H4 (cell line): Measurements from ENCODE around the gene SGSH. TPM values are rescaled to one million over a fixed set of nuclear protein-coding genes. Genes with fewer than 3 reads are reported as not detected.
A peak's percentile ranks its signal among the peaks of the same experiment; 100 is the strongest.
"Not testable (repeated sequence)": the region's sequence is repeated elsewhere in the genome, so short reads cannot be mapped to it uniquely, and the experiment has no call there.

Source experiments
- DNase-seq: peaks from one replicate; pipeline ENCODE4 v3.0.0-alpha.2; 2015; ENCODE audit warnings: low spot score
- total RNA-seq: library from RNA; depleted of rRNA; stranded (reverse); fragments of >200 nt; shearing (Covaris generic); gene quantifications from 2 replicates; pipeline ENCODE4 v1.2.3, GENCODE V29; 2014

SGSH gene
- total RNA-seq, 1 experiment from 2014 or later: 12.3 TPM

DNA sequence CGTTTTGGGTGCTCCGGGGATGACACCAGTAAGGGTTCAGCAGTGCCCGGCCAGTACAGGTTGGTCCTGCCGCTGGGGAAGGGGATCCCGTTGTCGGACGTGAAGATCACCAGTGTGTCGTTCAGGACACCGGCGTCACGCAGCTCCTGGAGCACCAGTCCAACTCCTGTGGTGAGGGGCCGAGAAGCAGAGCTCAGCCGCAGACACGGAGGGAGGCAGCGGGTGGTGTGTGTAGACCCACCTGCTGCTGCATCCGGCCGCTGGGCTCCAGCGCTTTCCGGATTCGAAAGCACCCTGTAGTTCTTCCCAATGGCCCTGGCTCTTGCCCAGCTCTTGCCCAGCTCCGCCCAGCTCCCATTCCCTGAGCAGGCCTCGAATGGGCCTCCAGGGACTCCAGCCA, 8.0 kb downstream of the SGSH start:
- DNase-seq: no peak

DNA sequence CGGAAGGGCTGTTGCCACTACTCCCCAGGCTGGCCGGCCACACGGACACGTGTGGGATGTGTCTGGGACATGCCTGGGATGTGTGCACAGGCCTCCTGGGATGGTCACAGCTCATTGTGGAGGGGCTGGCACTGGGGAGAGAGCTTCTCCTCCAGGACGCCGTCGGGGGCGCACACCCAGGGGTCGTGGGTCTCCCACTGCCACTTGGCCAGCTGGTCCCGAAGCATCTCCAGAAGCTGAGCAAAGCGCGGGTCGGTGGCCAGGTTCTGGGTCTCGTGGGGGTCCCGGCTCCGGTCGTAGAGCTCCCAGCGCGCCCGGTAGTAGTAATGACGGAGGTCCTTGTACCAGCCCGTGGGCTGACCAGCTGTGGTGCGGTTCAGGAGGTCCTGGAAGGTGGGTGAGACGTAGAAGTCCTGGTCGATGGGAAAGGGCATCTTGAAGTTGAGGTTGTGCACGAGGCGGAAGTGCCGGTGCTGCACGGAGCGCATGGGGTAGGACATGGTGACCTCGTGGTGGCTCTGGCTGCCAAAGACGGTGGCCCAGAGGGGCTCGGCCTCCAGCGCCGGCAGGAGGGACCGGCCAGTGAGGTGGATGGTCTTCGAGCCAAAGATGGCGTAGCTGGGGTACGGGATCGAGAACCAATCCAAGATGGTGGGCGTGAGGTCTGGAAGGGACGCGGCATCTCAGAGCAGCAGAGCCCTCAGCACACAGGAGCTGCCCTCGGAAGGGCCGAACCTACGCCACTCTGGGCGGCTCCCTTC, 9.6 kb downstream of the SGSH start:
- no peak for DNase-seq

- DNase-seq: no peak
Observed at GRCh38 chr17:80209765-80210164, 10.4 kb downstream of the SGSH start.

GRCh38 chr17:80208050-80208449, 12.1 kb downstream of the SGSH start:
- no peak for DNase-seq

- DNase-seq: no peak
Observed at GRCh38 chr17:80205811-80206210, 14.3 kb downstream of the SGSH start.

DNA sequence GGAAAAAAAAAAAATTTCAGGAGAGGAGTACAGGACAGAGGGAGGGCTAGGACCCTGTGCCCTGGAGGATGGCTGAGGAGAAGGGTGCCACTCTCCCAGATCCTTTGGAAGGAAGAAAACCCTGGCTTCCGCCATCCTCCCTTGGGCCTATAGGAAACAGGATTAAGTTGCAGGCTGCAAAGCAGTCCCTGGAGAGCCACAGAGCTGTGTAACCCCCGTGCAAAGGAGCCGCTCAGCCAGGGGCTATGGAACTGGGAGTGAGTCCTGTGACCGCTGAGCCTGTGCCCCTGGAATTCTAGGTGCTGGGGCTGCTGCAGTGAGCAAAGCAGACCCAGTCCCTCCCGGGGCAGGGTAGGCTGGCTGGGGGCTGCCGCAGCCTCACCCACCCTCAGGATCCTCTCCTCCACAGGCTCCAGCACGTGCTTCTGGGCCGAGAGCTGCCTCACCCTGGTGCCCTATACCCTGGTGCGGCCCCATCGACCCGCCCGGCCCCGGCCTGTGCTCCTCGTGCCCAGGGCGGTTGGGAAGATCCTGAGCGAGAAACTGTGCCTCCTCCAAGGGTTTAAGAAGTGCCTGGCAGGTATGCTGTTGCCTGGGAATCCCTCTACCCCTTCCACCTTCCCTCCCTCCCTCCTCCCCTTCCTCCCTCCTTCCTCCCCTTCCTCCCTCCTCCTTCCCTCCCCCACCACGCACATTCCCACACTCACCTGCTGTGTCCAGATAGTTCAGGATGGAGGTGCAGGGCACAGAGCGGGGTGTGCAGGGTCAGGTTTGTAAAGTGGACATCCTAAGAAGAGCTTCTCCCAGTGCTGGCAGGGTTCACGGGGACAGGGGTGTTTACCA, 15.3 kb downstream of the SGSH start:
- no peak for DNase-seq

DNA sequence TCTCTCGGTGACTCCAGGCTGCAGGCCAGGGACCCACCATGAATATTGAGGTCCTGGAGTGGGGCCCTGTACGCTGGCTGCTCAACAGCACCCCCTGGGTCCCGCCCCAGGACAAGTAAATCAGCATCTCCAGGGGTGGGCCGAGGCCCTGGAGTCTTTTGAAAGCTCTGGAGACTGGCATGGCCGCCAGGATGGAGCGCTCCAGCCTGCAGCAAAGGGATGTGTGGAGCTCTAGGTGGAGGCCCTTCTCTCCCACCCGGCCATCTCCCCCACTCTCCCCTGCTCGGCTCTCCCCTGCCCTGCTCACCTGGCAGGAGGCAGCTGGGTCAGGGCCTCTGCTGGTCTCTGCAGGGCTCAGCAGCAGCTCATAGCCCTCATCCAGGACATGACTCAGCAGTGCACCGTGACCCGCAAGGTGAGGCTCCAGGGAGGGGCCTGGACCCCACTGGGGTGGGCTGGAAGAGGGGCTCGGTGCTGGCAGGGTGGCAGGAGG, 16.6 kb downstream of the SGSH start:
- no peak for DNase-seq

DNA sequence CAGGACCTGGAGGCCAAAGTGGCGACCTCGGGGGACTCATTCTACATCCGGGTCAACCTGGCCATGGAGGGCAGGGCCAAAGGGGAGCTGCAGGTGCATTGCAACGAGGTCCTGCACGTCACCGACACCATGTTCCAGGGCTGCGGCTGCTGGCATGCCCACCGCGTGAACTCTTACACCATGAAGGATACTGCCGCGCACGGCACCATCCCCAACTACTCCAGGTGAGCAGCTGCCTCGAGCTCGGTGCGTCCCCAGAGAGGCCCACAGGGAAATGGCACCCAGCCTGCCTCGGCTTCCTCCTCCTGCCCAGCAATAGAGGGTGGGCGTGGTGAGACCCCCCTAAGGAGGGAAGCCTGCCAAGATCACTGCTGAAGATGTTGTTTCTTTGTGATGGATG, 17.9 kb downstream of the SGSH start:
- DNase-seq: no peak

- no peak for DNase-seq
Observed at GRCh38 chr17:80201446-80201845, 18.7 kb downstream of the SGSH start.

- not testable (repeated sequence) for DNase-seq
Observed at GRCh38 chr17:80199295-80199694, 20.8 kb downstream of the SGSH start.

DNA sequence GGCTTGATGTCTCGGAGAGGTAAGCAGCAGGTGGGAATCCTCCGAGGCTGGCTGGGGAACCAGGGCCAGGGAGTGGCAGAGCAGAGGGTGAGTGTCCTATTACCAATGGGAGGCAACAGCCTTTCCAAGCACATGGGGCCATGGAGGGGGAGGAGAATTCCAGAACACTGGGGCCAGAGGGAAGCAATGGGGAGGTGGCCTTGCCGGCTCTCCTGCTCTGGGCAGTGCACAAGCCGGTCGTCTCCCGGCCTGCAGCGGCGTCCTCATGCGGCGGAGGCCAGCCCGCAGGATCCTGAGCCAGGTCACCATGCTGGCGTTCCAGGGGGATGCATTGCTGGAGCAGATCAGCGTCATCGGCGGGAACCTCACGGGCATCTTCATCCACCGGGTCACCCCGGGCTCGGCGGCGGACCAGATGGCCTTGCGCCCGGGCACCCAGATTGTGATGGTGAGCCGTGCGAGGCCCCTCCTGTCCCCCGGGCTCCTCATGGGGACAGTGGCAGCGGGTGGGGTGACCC, 21.9 kb downstream of the SGSH start:
- no peak for DNase-seq

DNA sequence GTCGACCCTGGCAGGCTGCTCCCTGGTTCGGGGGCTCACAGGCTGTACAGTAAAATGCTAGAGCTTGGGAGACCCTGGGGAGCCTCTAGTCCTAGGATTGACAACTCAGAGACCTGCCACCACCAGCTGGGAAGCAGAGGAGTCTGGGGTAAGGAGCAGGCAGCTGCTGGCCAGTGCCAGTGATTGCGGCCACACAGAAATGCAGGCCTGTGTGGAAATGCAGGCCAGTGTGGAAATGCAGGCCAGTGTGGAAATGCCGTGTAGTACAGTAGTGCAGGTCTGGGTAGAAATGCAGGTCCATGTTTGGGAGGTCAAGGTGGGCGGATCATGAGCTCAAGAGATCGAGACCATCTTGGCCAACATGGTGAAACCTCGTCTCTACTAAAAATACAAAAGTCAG, 23.5 kb downstream of the SGSH start:
- DNase-seq: no peak

GRCh38 chr17:80195671-80196529, 24.2 kb downstream of the SGSH start:
- DNase-seq: no peak

DNA sequence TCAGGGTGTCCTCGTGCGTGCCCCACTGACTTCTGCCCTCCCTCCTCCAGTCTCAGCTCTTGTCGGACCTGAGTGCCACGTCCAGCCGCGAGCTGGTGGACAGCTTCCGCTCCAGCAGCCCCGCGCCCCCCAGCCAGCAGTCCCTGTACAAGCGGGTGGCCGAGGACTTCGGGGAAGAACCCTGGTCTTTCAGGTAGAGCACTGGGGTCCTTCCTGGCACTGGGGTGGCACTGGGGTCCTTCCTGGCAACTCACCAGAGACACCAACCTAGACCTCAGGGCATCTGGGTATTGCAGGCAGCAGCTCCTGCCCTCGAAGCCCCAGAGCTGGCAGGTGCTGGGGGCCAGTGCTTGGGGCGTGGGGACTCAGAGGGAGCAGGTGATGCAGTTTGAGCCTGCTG, 25.0 kb downstream of the SGSH start:
- no peak for DNase-seq

GRCh38 chr17:80191865-80192661, 28.1 kb downstream of the SGSH start:
- DNase-seq: no peak

DNA sequence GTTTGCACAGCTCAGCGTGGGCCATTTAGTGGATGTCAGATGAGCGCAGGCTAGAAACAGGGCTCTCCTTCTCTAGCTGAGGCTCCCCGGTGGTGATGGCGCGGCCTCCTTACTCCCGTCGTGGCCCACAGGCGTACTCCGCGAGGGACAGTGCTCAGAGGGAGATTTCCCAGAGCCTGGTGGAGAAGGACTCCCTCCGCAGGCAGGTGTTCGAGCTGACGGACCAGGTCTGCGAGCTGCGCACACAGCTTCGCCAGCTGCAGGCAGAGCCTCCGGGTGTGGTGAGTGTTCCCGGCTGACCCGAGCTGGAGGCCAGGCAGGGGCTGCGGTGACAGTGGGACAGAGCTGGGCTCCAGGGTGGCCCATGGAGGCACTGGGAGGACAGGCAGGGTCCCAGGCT, 28.9 kb downstream of the SGSH start:
- no peak for DNase-seq

GRCh38 chr17:80190716-80191115, 29.4 kb downstream of the SGSH start:
- no peak for DNase-seq

DNA sequence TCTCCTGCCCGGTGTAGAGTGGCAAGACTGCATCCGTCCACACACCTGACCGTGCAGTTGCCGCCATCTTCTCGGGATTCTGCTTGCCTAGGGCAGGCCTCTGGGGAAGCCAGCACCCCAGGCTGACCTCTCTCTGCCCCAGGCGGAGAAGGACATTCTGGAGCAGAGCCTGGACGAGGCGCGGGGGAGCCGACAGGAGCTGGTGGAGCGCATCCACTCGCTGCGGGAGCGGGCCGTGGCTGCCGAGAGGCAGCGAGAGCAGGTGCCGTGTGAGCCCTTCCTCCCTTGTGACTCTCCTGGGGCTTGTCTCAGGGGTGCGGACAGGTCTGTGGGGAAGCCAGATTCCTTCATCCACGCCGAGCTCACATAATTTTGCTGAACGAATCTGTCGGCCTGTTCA, 30.5 kb downstream of the SGSH start:
- DNase-seq: no peak

- peak; percentile 53 for DNase-seq
Observed at GRCh38 chr17:80187515-80187941, 32.6 kb downstream of the SGSH start.

GRCh38 chr17:80187090-80187489, 33.0 kb downstream of the SGSH start:
- no peak for DNase-seq

DNA sequence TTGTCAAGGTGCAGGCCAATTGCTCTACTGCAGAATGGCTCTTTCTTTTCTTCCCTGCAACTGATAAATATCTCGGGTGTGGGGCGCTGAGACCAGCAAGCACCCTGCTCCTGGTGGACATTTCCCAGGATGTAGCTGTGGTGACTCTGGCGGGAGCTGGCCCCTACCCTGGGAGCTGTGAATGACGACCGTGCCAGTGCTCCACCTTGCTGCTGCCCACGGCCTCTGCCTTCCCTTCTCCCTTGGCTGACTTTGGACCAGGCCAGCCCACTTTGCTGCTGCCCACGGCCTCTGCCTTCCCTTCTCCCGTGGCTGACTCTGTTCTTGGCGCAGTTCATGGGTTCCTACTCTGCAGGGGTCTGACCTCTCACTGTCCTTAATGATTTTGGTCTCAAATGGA, 34.2 kb downstream of the SGSH start:
- DNase-seq: no peak
